Memory B cell (primary cell): ENCODE data around the gene LYRM9.
"Not testable (repeated sequence)": the region's sequence is repeated elsewhere in the genome, so short reads cannot be mapped to it uniquely, and the experiment has no call there.

Experiments
- ATAC-seq: fragments of 150-1000 bp; cut with Tn5 transposase; 2 replicates; pipeline ENCODE4 v1.10.0; 2021; ENCODE audit warnings: low read depth, mild to moderate bottlenecking, moderate library complexity
- DNase-seq, 2 donors: peaks; one replicate each; pipeline ENCODE4 v3.0.0; 2022; ENCODE audit warnings: low spot score in 2 of 2
- H3K27ac Mint-ChIP-seq: one replicate; pipeline ENCODE4 v1.8.0; 2022; ENCODE audit warnings: mild to moderate bottlenecking, moderate library complexity, mixed read lengths
- H3K27me3 Mint-ChIP-seq: one replicate; pipeline ENCODE4 v1.8.0; 2022; ENCODE audit warnings: mixed read lengths
- H3K36me3 Mint-ChIP-seq: one replicate; pipeline ENCODE4 v1.8.0; 2022; ENCODE audit warnings: mild to moderate bottlenecking, mixed read lengths
- H3K4me1 Mint-ChIP-seq: one replicate; pipeline ENCODE4 v1.8.0; 2022; ENCODE audit warnings: mixed read lengths
- H3K4me3 Mint-ChIP-seq: one replicate; pipeline ENCODE4 v1.8.0; 2022; ENCODE audit warnings: mild to moderate bottlenecking, moderate library complexity, mixed read lengths
- H3K9me3 Mint-ChIP-seq: one replicate; pipeline ENCODE4 v1.8.0; 2022; ENCODE audit warnings: mixed read lengths

LYRM9 gene

GRCh38 chr17:27829143-27829711, 63.9 kb downstream of the LYRM9 start:
- not testable (repeated sequence) for H3K36me3 Mint-ChIP-seq, H3K27ac Mint-ChIP-seq, H3K4me1 Mint-ChIP-seq, DNase-seq, H3K4me3 Mint-ChIP-seq, ATAC-seq, H3K9me3 Mint-ChIP-seq, H3K27me3 Mint-ChIP-seq
